SK-N-SH treated with all-trans-retinoic acid at 6 μM for 48 hours (cell line): ENCODE results near the gene PERM1.

Source experiments
- ATAC-seq: fragments of 200-7000 bp; cut with Tn5 transposase; 3 replicates; pipeline ENCODE4 v1.9.1; 2020; ENCODE audit warnings: mild to moderate bottlenecking, moderate library complexity
- ARNTL ChIP-seq: fragments of 450-650 bp; formaldehyde crosslinking; IDR thresholded peaks from 2 replicates; pipeline ENCODE4 v1.5.0; 2020; ENCODE audit warnings: low read depth, mild to moderate bottlenecking, moderate library complexity, borderline replicate concordance
- BACH2 ChIP-seq: fragments of 250-450 bp; sonication (Bioruptor Pico); IDR thresholded peaks from 2 replicates; pipeline ENCODE4 v1.9.0; 2021; ENCODE audit warnings: mild to moderate bottlenecking, borderline replicate concordance
- CREB5 ChIP-seq: fragments of 250-450 bp; sonication (Bioruptor Pico); IDR thresholded peaks from 2 replicates; pipeline ENCODE4 v1.5.1; 2020; ENCODE audit warnings: low read depth, mild to moderate bottlenecking, moderate library complexity
- CSDC2 ChIP-seq: fragments of 250-450 bp; sonication (Bioruptor Pico); IDR thresholded peaks from 2 replicates; pipeline ENCODE4 v1.5.0; 2020; ENCODE audit warnings: mild to moderate bottlenecking, moderate library complexity
- CSRNP3 ChIP-seq: fragments of 250-450 bp; sonication (Bioruptor Pico); IDR thresholded peaks from 2 replicates; pipeline ENCODE4 v1.5.1; 2021; ENCODE audit warnings: mild to moderate bottlenecking, moderate library complexity
- ESRRG ChIP-seq: fragments of 250-450 bp; sonication (Bioruptor Pico); IDR thresholded peaks from 2 replicates; pipeline ENCODE4 v1.6.1; 2021; ENCODE audit warnings: mild to moderate bottlenecking
- GLIS3 ChIP-seq: fragments of 250-450 bp; sonication (Bioruptor Pico); IDR thresholded peaks from 2 replicates; pipeline ENCODE4 v1.5.0; 2020; ENCODE audit warnings: mild to moderate bottlenecking, moderate library complexity
- ISL1 ChIP-seq: fragments of 250-450 bp; sonication (Bioruptor Pico); IDR thresholded peaks from 2 replicates; pipeline ENCODE4 v2.1.2; 2022; ENCODE audit warnings: mild to moderate bottlenecking, moderate library complexity
- OSR1 ChIP-seq: fragments of 250-450 bp; sonication (Bioruptor Pico); IDR thresholded peaks from 2 replicates; pipeline ENCODE4 v1.8.0; 2022; ENCODE audit warnings: moderate library complexity, mild to moderate bottlenecking, inconsistent platforms
- PATZ1 ChIP-seq: fragments of 250-450 bp; sonication (Bioruptor Pico); IDR thresholded peaks from 2 replicates; pipeline ENCODE4 v1.8.0; 2020; ENCODE audit warnings: mild to moderate bottlenecking, moderate library complexity, borderline replicate concordance
- PPARA ChIP-seq: fragments of 250-450 bp; sonication (Bioruptor Pico); IDR thresholded peaks from 2 replicates; pipeline ENCODE4 v1.5.0; 2020; ENCODE audit warnings: mild to moderate bottlenecking, borderline replicate concordance
- RARB ChIP-seq: fragments of 250-450 bp; sonication (Bioruptor Pico); IDR thresholded peaks from 2 replicates; pipeline ENCODE4 v1.8.0; 2021; ENCODE audit warnings: mild to moderate bottlenecking, moderate library complexity
- SNAI2 ChIP-seq: fragments of 250-450 bp; sonication (Bioruptor Pico); IDR thresholded peaks from 2 replicates; pipeline ENCODE4 v1.5.0; 2020; ENCODE audit warnings: mild to moderate bottlenecking, moderate library complexity
- TCF4 ChIP-seq: fragments of 250-450 bp; sonication (Bioruptor Pico); IDR thresholded peaks from 2 replicates; pipeline ENCODE4 v1.8.0; 2021; ENCODE audit warnings: mild to moderate bottlenecking, moderate library complexity, borderline replicate concordance
- TOX ChIP-seq: fragments of 250-450 bp; sonication (Bioruptor Pico); IDR thresholded peaks from 2 replicates; pipeline ENCODE4 v1.8.0; 2021; ENCODE audit warnings: mild to moderate bottlenecking, moderate library complexity, borderline replicate concordance
- TSHZ2 ChIP-seq: fragments of 250-450 bp; sonication (Bioruptor Pico); IDR thresholded peaks from 2 replicates; pipeline ENCODE4 v1.5.0; 2020; ENCODE audit warnings: mild to moderate bottlenecking, moderate library complexity
- ZC3H10 ChIP-seq: fragments of 250-450 bp; sonication (Bioruptor Pico); IDR thresholded peaks from 2 replicates; pipeline ENCODE4 v1.5.1; 2021; ENCODE audit warnings: mild to moderate bottlenecking, moderate library complexity
- ZFP3 ChIP-seq: fragments of 250-450 bp; sonication (Bioruptor Pico); IDR thresholded peaks from 2 replicates; pipeline ENCODE4 v1.5.0; 2020; ENCODE audit warnings: mild to moderate bottlenecking, moderate library complexity
- ZFP30 ChIP-seq: fragments of 450-650 bp; formaldehyde crosslinking; IDR thresholded peaks from 2 replicates; pipeline ENCODE4 v1.5.0; 2022; ENCODE audit warnings: mild to moderate bottlenecking, moderate library complexity
- ZNF565 ChIP-seq: fragments of 450-650 bp; formaldehyde crosslinking; conservative IDR thresholded peaks from 2 replicates; pipeline ENCODE4 v1.5.0; 2020; ENCODE audit warnings: low read depth, mild to moderate bottlenecking, moderate library complexity
- ZNF70 ChIP-seq: fragments of 450-650 bp; formaldehyde crosslinking; IDR thresholded peaks from 2 replicates; pipeline ENCODE4 v1.5.0; 2020; ENCODE audit warnings: mild to moderate bottlenecking, moderate library complexity
- ZNF8 ChIP-seq: fragments of 450-650 bp; formaldehyde crosslinking; IDR thresholded peaks from 2 replicates; pipeline ENCODE4 v1.5.0; 2020; ENCODE audit warnings: mild to moderate bottlenecking, moderate library complexity
- TF ChIP-seq, protein P1 (sequence below): fragments of 250-450 bp; sonication (Bioruptor Pico); IDR thresholded peaks from 2 replicates; pipeline ENCODE4 v1.8.0; 2021; ENCODE audit warnings: low read depth, mild to moderate bottlenecking, moderate library complexity, borderline replicate concordance

Gene PERM1

GRCh38 chr1:939511-940106 is 42.3 kb downstream of the PERM1 start:
- no peak for TF ChIP-seq ZC3H10 (CRISPR knock-in tag)
- TF ChIP-seq TOX (CRISPR knock-in tag): no peak
- TF ChIP-seq OSR1 (CRISPR knock-in tag): no peak
- no peak for TF ChIP-seq ZNF70
- no peak for TF ChIP-seq ZNF8 (CRISPR knock-in tag)
- no peak for TF ChIP-seq ZNF565 (CRISPR knock-in tag)
- TF ChIP-seq SNAI2 (CRISPR knock-in tag): no peak
- TF ChIP-seq CSRNP3 (CRISPR knock-in tag): no peak
- TF ChIP-seq BACH2: no peak
- no peak for TF ChIP-seq PPARA (CRISPR knock-in tag)
- TF ChIP-seq ISL1 (CRISPR knock-in tag): no peak
- TF ChIP-seq, protein P1, sequence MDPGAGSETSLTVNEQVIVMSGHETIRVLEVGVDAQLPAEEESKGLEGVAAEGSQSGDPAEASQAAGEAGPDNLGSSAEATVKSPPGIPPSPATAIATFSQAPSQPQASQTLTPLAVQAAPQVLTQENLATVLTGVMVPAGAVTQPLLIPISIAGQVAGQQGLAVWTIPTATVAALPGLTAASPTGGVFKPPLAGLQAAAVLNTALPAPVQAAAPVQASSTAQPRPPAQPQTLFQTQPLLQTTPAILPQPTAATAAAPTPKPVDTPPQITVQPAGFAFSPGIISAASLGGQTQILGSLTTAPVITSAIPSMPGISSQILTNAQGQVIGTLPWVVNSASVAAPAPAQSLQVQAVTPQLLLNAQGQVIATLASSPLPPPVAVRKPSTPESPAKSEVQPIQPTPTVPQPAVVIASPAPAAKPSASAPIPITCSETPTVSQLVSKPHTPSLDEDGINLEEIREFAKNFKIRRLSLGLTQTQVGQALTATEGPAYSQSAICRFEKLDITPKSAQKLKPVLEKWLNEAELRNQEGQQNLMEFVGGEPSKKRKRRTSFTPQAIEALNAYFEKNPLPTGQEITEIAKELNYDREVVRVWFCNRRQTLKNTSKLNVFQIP (CRISPR knock-in tag): no peak
- TF ChIP-seq ZFP30: no peak
- no peak for TF ChIP-seq CREB5 (CRISPR knock-in tag)
- no peak for TF ChIP-seq CSDC2 (CRISPR knock-in tag)
- TF ChIP-seq GLIS3 (CRISPR knock-in tag): no peak
- TF ChIP-seq RARB (CRISPR knock-in tag): no peak
- no peak for TF ChIP-seq ARNTL (CRISPR knock-in tag)
- no peak for ATAC-seq

DNA sequence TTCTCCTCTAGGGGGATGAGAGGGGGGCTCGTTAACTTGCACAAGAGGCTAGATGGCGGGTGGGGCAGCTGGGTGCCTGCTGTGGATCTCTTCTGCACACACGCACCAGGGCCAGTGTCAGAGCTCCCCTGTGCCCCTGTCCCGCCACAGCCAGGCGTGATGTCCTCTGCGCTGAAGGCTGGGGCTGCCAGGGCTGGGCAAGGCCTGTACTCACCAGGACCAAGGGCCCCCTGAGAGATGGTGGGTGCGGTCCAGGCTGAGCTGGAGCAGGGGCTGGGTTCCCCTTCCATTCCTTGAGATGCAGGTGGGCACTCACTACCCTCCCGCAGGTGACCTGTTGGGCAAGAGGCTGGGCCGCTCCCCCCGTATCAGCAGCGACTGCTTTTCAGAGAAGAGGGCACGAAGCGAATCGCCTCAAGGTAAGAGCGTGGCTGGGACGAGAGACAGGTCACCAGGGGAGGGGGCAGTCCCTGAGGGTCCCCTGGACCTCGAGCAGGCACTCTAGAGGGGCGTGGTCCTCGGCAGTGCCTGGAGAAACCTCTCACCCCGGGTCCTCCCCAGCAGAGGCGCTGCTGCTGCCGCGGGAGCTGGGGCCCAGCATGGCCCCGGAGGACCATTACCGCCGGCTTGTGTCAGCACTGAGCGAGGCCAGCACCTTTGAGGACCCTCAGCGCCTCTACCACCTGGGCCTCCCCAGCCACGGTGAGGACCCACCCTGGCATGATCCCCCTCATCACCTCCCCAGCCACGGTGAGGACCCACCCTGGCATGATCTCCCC is 43.0 kb downstream of the PERM1 start:
- TF ChIP-seq TSHZ2 (CRISPR knock-in tag) (no peak), ZFP30 (no peak), ZFP3 (no peak), PATZ1 (CRISPR knock-in tag) (no peak), TOX (CRISPR knock-in tag) (no peak), ISL1 (CRISPR knock-in tag) (no peak), TCF4 (CRISPR knock-in tag) (no peak), CSDC2 (CRISPR knock-in tag) (no peak), ARNTL (CRISPR knock-in tag) (no peak), GLIS3 (CRISPR knock-in tag) (no peak), ZNF8 (CRISPR knock-in tag) (no peak), CREB5 (CRISPR knock-in tag) (no peak), PPARA (CRISPR knock-in tag) (no peak), CSRNP3 (CRISPR knock-in tag) (no peak), ZC3H10 (CRISPR knock-in tag) (no peak), ZNF70 (no peak), BACH2 (no peak), ESRRG (CRISPR knock-in tag) (no peak), ZNF565 (CRISPR knock-in tag) (no peak), RARB (CRISPR knock-in tag) (no peak)

More for the DNA sequence above, 43.0 kb downstream of the PERM1 start:
- ATAC-seq: no peak
